OCI-LY1 (cell line): Measurements from ENCODE around the gene OR14A16.

Source experiments
- H2AFZ ChIP-seq: fragments of 200-600 bp; sonication (generic), shearing (Covaris generic); 2 replicates; pipeline ENCODE4 v1.6.0; 2014; ENCODE audit warnings: antibody characterized with exemption, mild to moderate bottlenecking, low read length
- H3F3A ChIP-seq: fragments of 200-600 bp; sonication (generic), shearing (Covaris generic); 2 replicates; pipeline ENCODE4 v1.6.0; 2014; ENCODE audit warnings: mild to moderate bottlenecking, antibody characterized with exemption, low read length, moderate library complexity; ENCODE audit not compliant: insufficient read depth
- H3K27ac ChIP-seq: fragments of 200-600 bp; sonication (generic); 2 replicates; pipeline ENCODE4 v1.5.1; 2014; ENCODE audit warnings: low read length, mixed run types, mild to moderate bottlenecking, low read depth; ENCODE audit not compliant: poor library complexity, severe bottlenecking
- H3K27me3 ChIP-seq: fragments of 200-600 bp; sonication (generic); 2 replicates; pipeline ENCODE4 v1.6.0; 2014; ENCODE audit warnings: antibody characterized with exemption, mild to moderate bottlenecking, low read length, moderate library complexity; ENCODE audit not compliant: insufficient read depth
- H3K36me3 ChIP-seq: fragments of 200-600 bp; sonication (generic); 2 replicates; pipeline ENCODE4 v1.6.1; 2014; ENCODE audit warnings: mild to moderate bottlenecking, antibody characterized with exemption, low read length, moderate library complexity, mixed read lengths; ENCODE audit not compliant: insufficient read depth
- H3K4me1 ChIP-seq: fragments of 200-600 bp; sonication (generic); 2 replicates; pipeline ENCODE4 v1.5.1; 2014; ENCODE audit warnings: mild to moderate bottlenecking, low read length, moderate library complexity; ENCODE audit not compliant: insufficient read depth, severe bottlenecking
- H3K4me2 ChIP-seq: fragments of 200-600 bp; sonication (generic), shearing (Covaris generic); 2 replicates; pipeline ENCODE4 v1.6.1; 2014; ENCODE audit warnings: low read length
- H3K4me3 ChIP-seq: fragments of 200-600 bp; sonication (generic); 2 replicates; pipeline ENCODE4 v1.5.1; 2014; ENCODE audit warnings: low read length, low read depth, mild to moderate bottlenecking, mixed read lengths; ENCODE audit not compliant: poor library complexity, severe bottlenecking
- H3K79me2 ChIP-seq: fragments of 200-600 bp; shearing (Covaris generic); 2 replicates; pipeline ENCODE4 v1.6.1; 2016; ENCODE audit warnings: mixed run types, low read length, mixed read lengths; ENCODE audit not compliant: insufficient read depth
- H3K9ac ChIP-seq: fragments of 200-600 bp; sonication (generic), shearing (Covaris generic); 2 replicates; pipeline ENCODE4 v1.6.1; 2014; ENCODE audit warnings: mild to moderate bottlenecking, low read length, mixed read lengths
- H3K9me2 ChIP-seq: fragments of 200-600 bp; sonication (generic), shearing (Covaris generic); 2 replicates; pipeline ENCODE4 v1.6.1; 2014; ENCODE audit warnings: low read depth, mild to moderate bottlenecking, low read length, mixed read lengths
- H3K9me3 ChIP-seq: fragments of 200-600 bp; shearing (Covaris generic); 2 replicates; pipeline ENCODE4 v1.6.1; 2014; ENCODE audit warnings: low read length, mixed read lengths
- H4K20me1 ChIP-seq: fragments of 200-600 bp; sonication (generic), shearing (Covaris generic); 2 replicates; pipeline ENCODE4 v1.6.0; 2016; ENCODE audit warnings: mild to moderate bottlenecking, low read length; ENCODE audit not compliant: insufficient read depth
- CTCF ChIP-seq: fragments of 200-600 bp; sonication (generic), shearing (Covaris generic); IDR thresholded peaks from 2 replicates; pipeline ENCODE4 v1.5.1; 2017; ENCODE audit warnings: mild to moderate bottlenecking, antibody characterized with exemption, low read length, moderate library complexity, mixed read lengths
- EZH2 ChIP-seq: fragments of 200-600 bp; sonication (generic), shearing (Covaris generic); IDR thresholded peaks from 2 replicates; pipeline ENCODE4 v1.8.0; 2017; ENCODE audit warnings: borderline replicate concordance, mixed run types, mild to moderate bottlenecking, antibody characterized with exemption, low read length, moderate library complexity, mixed read lengths

Gene OR14A16

GRCh38 chr1:247833601-247834000 is 9.7 kb upstream of the OR14A16 start:
- no peaks in the 10 kb centered on the region for H3K27me3 ChIP-seq
- H3K9me2 ChIP-seq: no peaks in the 10 kb centered on the region
- no peak overlapping the region for H2AFZ ChIP-seq
- H3K4me1 ChIP-seq: no peaks in the 10 kb centered on the region
- no peak overlapping the region for H3K9ac ChIP-seq
- no peaks in the 10 kb centered on the region for H3K79me2 ChIP-seq
- H3K27ac ChIP-seq: no peak overlapping the region
- no peaks in the 10 kb centered on the region for H4K20me1 ChIP-seq
- TF ChIP-seq EZH2 (no peak), CTCF (no peak; the same call in 1 of the 2 replicates)
- no peaks in the 10 kb centered on the region for H3F3A ChIP-seq
- no peaks in the 10 kb centered on the region for H3K36me3 ChIP-seq
- H3K4me2 ChIP-seq: no peak overlapping the region
- no peak overlapping the region for H3K4me3 ChIP-seq
- no peaks in the 10 kb centered on the region for H3K9me3 ChIP-seq

GRCh38 chr1:247829656-247830055 is 5.7 kb upstream of the OR14A16 start:
- no peaks in the 10 kb centered on the region for H3K36me3 ChIP-seq
- H3K9ac ChIP-seq: no peak overlapping the region
- H2AFZ ChIP-seq: no peak overlapping the region
- H3K4me3 ChIP-seq: no peak overlapping the region
- no peaks in the 10 kb centered on the region for H3K4me1 ChIP-seq
- no peaks in the 10 kb centered on the region for H3K79me2 ChIP-seq
- H3K9me3 ChIP-seq: no peaks in the 10 kb centered on the region
- no peaks in the 10 kb centered on the region for H3F3A ChIP-seq
- H3K27ac ChIP-seq: no peak overlapping the region
- no peaks in the 10 kb centered on the region for H3K9me2 ChIP-seq
- H3K4me2 ChIP-seq: no peak overlapping the region
- no peaks in the 10 kb centered on the region for H3K27me3 ChIP-seq
- no peaks in the 10 kb centered on the region for H4K20me1 ChIP-seq
- TF ChIP-seq EZH2 (no peak), CTCF (no peak)

- Histone ChIP-seq H3K9me2 (no peaks in the 10 kb centered on the region), H3K27ac (no peak overlapping the region), H3K9ac (no peak overlapping the region), H3K36me3 (no peaks in the 10 kb centered on the region), H3K4me2 (no peak overlapping the region), H3K27me3 (no peaks in the 10 kb centered on the region), H4K20me1 (no peaks in the 10 kb centered on the region), H3K4me3 (no peak overlapping the region), H2AFZ (no peak overlapping the region), H3F3A (no peaks in the 10 kb centered on the region), H3K79me2 (no peaks in the 10 kb centered on the region), H3K4me1 (no peaks in the 10 kb centered on the region), H3K9me3 (no peaks in the 10 kb centered on the region)
- no peak for TF ChIP-seq EZH2
- TF ChIP-seq CTCF: no peak
These were observed 1.4 kb upstream of the OR14A16 start for GRCh38 chr1:247825362-247825761.
